HepG2 (cell line): Measurements from ENCODE around the gene THADA. TPM values are rescaled to one million over a fixed set of nuclear protein-coding genes. Genes with fewer than 3 reads are reported as not detected.

Experiments used
- ARHGAP35 ChIP-seq: sonication (generic); formaldehyde crosslinking; IDR thresholded peaks from 2 replicates; pipeline ENCODE4 v1.9.0; 2022; ENCODE audit warnings: mild to moderate bottlenecking, inconsistent platforms, moderate library complexity, missing genetic modification reagents, borderline replicate concordance
- E2F2 ChIP-seq: sonication (generic); formaldehyde crosslinking; IDR thresholded peaks from 2 replicates; pipeline ENCODE4 v1.4.0; 2020; ENCODE audit warnings: missing genetic modification reagents, borderline replicate concordance
- EED ChIP-seq: sonication (generic); formaldehyde crosslinking; IDR thresholded peaks from 2 replicates; pipeline ENCODE4 v1.5.0; 2020; ENCODE audit warnings: mild to moderate bottlenecking, missing genetic modification reagents
- ETV6 ChIP-seq: sonication (generic); formaldehyde crosslinking; conservative IDR thresholded peaks from 2 replicates; pipeline ENCODE4 v1.4.0; 2020; ENCODE audit warnings: missing genetic modification reagents
- FLYWCH1 ChIP-seq: sonication (generic); formaldehyde crosslinking; IDR thresholded peaks from 2 replicates; pipeline ENCODE4 v1.8.1; 2023; ENCODE audit warnings: mild to moderate bottlenecking, missing genetic modification reagents
- GATAD2A ChIP-seq: IDR thresholded peaks from 2 replicates; pipeline ENCODE4 v1.6.1; 2016
- GFI1 ChIP-seq: sonication (generic); formaldehyde crosslinking; IDR thresholded peaks from 2 replicates; pipeline ENCODE4 v1.5.0; 2020; ENCODE audit warnings: missing genetic modification reagents, mild to moderate bottlenecking, borderline replicate concordance
- HOXA5 ChIP-seq: sonication (generic); formaldehyde crosslinking; IDR thresholded peaks from 2 replicates; pipeline ENCODE4 v1.4.0; 2020; ENCODE audit warnings: missing genetic modification reagents
- KDM6A ChIP-seq: IDR thresholded peaks from 2 replicates; pipeline ENCODE4 v1.6.1; 2016; ENCODE audit warnings: low read depth
- NFYB ChIP-seq: sonication (generic); formaldehyde crosslinking; IDR thresholded peaks from 2 replicates; pipeline ENCODE4 v1.4.0; 2020; ENCODE audit warnings: missing genetic modification reagents
- PRMT3 ChIP-seq: sonication (generic); formaldehyde crosslinking; IDR thresholded peaks from 2 replicates; pipeline ENCODE4 v1.8.1; 2022; ENCODE audit warnings: low read depth, mild to moderate bottlenecking, moderate library complexity, missing genetic modification reagents, borderline replicate concordance
- PRPF4 ChIP-seq: fragments of 200-400 bp; formaldehyde crosslinking; IDR thresholded peaks from 2 replicates; pipeline ENCODE4 v1.6.1; 2016; ENCODE audit warnings: low read length, low read depth; ENCODE audit not compliant: poor library complexity, severe bottlenecking
- RFXANK ChIP-seq: IDR thresholded peaks from 2 replicates; pipeline ENCODE4 v1.6.1; 2016
- RORA ChIP-seq: sonication (generic); formaldehyde crosslinking; IDR thresholded peaks from 2 replicates; pipeline ENCODE4 v1.5.0; 2020; ENCODE audit warnings: mild to moderate bottlenecking, missing genetic modification reagents, moderate library complexity
- TEAD3 ChIP-seq: optimal IDR thresholded peaks from 2 replicates; pipeline ENCODE3; 2016; ENCODE audit warnings: borderline replicate concordance
- ZBTB14 ChIP-seq: sonication (generic); formaldehyde crosslinking; IDR thresholded peaks from 2 replicates; pipeline ENCODE4 v1.4.0; 2020; ENCODE audit warnings: missing genetic modification reagents
- ZBTB49 ChIP-seq: sonication (generic); formaldehyde crosslinking; IDR thresholded peaks from 2 replicates; pipeline ENCODE4 v1.4.0; 2020; ENCODE audit warnings: missing genetic modification reagents, borderline replicate concordance
- ZFYVE20 ChIP-seq: sonication (generic); formaldehyde crosslinking; IDR thresholded peaks from 2 replicates; pipeline ENCODE4 v1.8.0; 2023; ENCODE audit warnings: low read depth, mild to moderate bottlenecking, moderate library complexity, missing genetic modification reagents, borderline replicate concordance
- ZNF598 ChIP-seq: sonication (generic); formaldehyde crosslinking; IDR thresholded peaks from 2 replicates; pipeline ENCODE4 v1.5.1; 2020; ENCODE audit warnings: mild to moderate bottlenecking, missing genetic modification reagents, borderline replicate concordance
- ZNF749 ChIP-seq: sonication (generic); formaldehyde crosslinking; IDR thresholded peaks from 2 replicates; pipeline ENCODE4 v1.8.0; 2022; ENCODE audit warnings: mild to moderate bottlenecking, missing genetic modification reagents, moderate library complexity, borderline replicate concordance
- ZNF768 ChIP-seq: sonication (generic); formaldehyde crosslinking; IDR thresholded peaks from 2 replicates; pipeline ENCODE4 v1.4.0; 2020; ENCODE audit warnings: missing genetic modification reagents
- ZNF772 ChIP-seq: sonication (generic); formaldehyde crosslinking; IDR thresholded peaks from 2 replicates; pipeline ENCODE4 v1.5.0; 2020; ENCODE audit warnings: mild to moderate bottlenecking, missing genetic modification reagents
- ZSCAN9 ChIP-seq: IDR thresholded peaks from 2 replicates; pipeline ENCODE4 v1.6.1; 2016; ENCODE audit warnings: borderline replicate concordance
- polyA plus RNA-seq, 8 experiments: library from polyadenylated mRNA; depleted of rRNA in 3 of 8; stranded (reverse) in 7 of 8; unstranded in 1 of 8; fragments of >200 nt; fragmentation: Illumina TruSeq in 4 of 8; extraction: Trizol in 4 of 8; gene quantifications; 2 replicates each; pipeline versions ENCODE4 v1.2.1 to v1.2.3, GENCODE V29; 2011 to 2016; ENCODE audit warnings: low read depth in 4 of 8, missing spikeins in 1 of 8, mixed read lengths in 1 of 8; ENCODE audit not compliant: insufficient read depth in 1 of 8
- total RNA-seq, 5 experiments: library from RNA; depleted of rRNA; stranded (reverse); fragments of >200 nt; fragmentation: Illumina TruSeq; extraction: Trizol; gene quantifications; 2 replicates each; pipeline ENCODE4 v1.2.3, GENCODE V29; 2016; ENCODE audit warnings: low read depth in 1 of 5

THADA gene
- total and polyA plus RNA-seq, 2 of the 13 experiments (the other 11 are each of a cell fraction or from before 2014, with no cell fraction given) = 12.7 to 21.7 TPM

GRCh38 chr2:43292851-43293743, 302.7 kb downstream of the THADA start (continued):
- TF ChIP-seq ETV6 = 0 out of 2 replicates have a peak, but pooled peaks have one; percentile 18
- TF ChIP-seq RORA (CRISPR knock-in tag) = no peak
- no peak for TF ChIP-seq ZNF749
- no peak for TF ChIP-seq ZFYVE20 (CRISPR knock-in tag)
- no peak for TF ChIP-seq ZBTB49 (CRISPR knock-in tag)
- TF ChIP-seq PRMT3 (CRISPR knock-in tag) = no peak
- 0 out of 2 replicates have a peak, but pooled peaks have one; percentile 37 for TF ChIP-seq HOXA5 (CRISPR knock-in tag)
- no peak for TF ChIP-seq NFYB (CRISPR knock-in tag)
- TF ChIP-seq TEAD3 (CRISPR knock-in tag) = peak; percentile 42
- 0 out of 2 replicates have a peak, but pooled peaks have one; percentile 6 for TF ChIP-seq RFXANK (CRISPR knock-in tag)
- TF ChIP-seq GFI1 (CRISPR knock-in tag) = peak; percentile 37; the same call in 1 of the 2 replicates
- no peak for TF ChIP-seq ZBTB14 (CRISPR knock-in tag)
- TF ChIP-seq GATAD2A = no peak
- TF ChIP-seq EED = 0 out of 2 replicates have a peak, but pooled peaks have one; percentile 50
- TF ChIP-seq E2F2 (CRISPR knock-in tag) = no peak; the same call in 1 of the 2 replicates
- TF ChIP-seq ZNF768 (CRISPR knock-in tag) = no peak
- TF ChIP-seq ZNF772 = peak; percentile 44; the same call in 1 of the 2 replicates
- TF ChIP-seq ZSCAN9 (CRISPR knock-in tag) = 0 out of 2 replicates have a peak, but pooled peaks have one; percentile 5
- TF ChIP-seq FLYWCH1 (CRISPR knock-in tag) = no peak
- TF ChIP-seq ZNF598 = no peak
- TF ChIP-seq PRPF4 = peak; percentile 37
- no peak for TF ChIP-seq KDM6A (CRISPR knock-in tag)
- TF ChIP-seq ARHGAP35 (CRISPR knock-in tag) = no peak
